ENCODE results near the gene FAM221A.

The FAM221A gene

DNA sequence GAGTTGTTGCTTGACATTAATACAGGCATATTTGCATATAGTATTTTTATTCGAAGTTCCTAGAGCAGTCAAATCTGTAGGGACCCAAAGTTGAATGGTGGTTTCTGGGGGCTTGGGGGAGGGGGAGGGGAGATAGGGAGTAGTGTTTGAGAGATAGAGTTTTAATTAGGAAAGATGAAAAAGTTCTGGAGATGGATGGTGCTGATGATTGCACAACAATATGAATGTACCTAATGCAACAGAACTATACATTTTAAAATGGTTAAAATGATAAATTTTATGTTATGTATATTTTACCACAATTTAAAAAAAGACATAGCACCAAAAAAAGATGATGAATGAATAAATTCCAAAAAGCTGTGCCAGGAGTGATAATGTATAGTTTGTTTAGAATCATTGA lies 71.9 kb downstream of the FAM221A start:
- no peak for ATAC-seq
- TF ChIP-seq TOX (CRISPR knock-in tag; IDR thresholded peaks at IDR 0.05; ENCODE audit: borderline replicate concordance) (no peak), ISL1 (CRISPR knock-in tag; IDR thresholded peaks at IDR 0.05) (no peak), ZNF8 (CRISPR knock-in tag; IDR thresholded peaks at IDR 0.05) (no peak), TSHZ2 (CRISPR knock-in tag; IDR thresholded peaks at IDR 0.05) (no peak), ZNF70 (CRISPR knock-in tag; IDR thresholded peaks at IDR 0.05) (no peak), RARB (CRISPR knock-in tag; IDR thresholded peaks at IDR 0.05) (no peak), ESRRG (CRISPR knock-in tag; IDR thresholded peaks at IDR 0.05) (no peak), GLIS3 (CRISPR knock-in tag; IDR thresholded peaks at IDR 0.05) (no peak), ARNTL (CRISPR knock-in tag; IDR thresholded peaks at IDR 0.05; ENCODE audit: borderline replicate concordance, low read depth) (no peak), ZFP30 (CRISPR knock-in tag; IDR thresholded peaks at IDR 0.05) (no peak), ZNF565 (CRISPR knock-in tag; conservative IDR thresholded peaks at IDR 0.05; ENCODE audit: low read depth) (no peak), CSDC2 (CRISPR knock-in tag; IDR thresholded peaks at IDR 0.05) (no peak), ZFP3 (CRISPR knock-in tag; IDR thresholded peaks at IDR 0.05) (no peak), BACH2 (CRISPR knock-in tag; IDR thresholded peaks at IDR 0.05; ENCODE audit: borderline replicate concordance) (no peak), ZC3H10 (CRISPR knock-in tag; IDR thresholded peaks at IDR 0.05) (no peak), TCF4 (CRISPR knock-in tag; IDR thresholded peaks at IDR 0.05; ENCODE audit: borderline replicate concordance) (no peak), SNAI2 (CRISPR knock-in tag; IDR thresholded peaks at IDR 0.05) (no peak), PATZ1 (CRISPR knock-in tag; IDR thresholded peaks at IDR 0.05; ENCODE audit: borderline replicate concordance) (no peak), OSR1 (CRISPR knock-in tag; IDR thresholded peaks at IDR 0.05) (no peak)
- TF ChIP-seq, protein P1, sequence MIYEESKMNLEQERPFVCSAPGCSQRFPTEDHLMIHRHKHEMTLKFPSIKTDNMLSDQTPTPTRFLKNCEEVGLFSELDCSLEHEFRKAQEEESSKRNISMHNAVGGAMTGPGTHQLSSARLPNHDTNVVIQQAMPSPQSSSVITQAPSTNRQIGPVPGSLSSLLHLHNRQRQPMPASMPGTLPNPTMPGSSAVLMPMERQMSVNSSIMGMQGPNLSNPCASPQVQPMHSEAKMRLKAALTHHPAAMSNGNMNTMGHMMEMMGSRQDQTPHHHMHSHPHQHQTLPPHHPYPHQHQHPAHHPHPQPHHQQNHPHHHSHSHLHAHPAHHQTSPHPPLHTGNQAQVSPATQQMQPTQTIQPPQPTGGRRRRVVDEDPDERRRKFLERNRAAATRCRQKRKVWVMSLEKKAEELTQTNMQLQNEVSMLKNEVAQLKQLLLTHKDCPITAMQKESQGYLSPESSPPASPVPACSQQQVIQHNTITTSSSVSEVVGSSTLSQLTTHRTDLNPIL (CRISPR knock-in tag; IDR thresholded peaks at IDR 0.05; ENCODE audit: low read depth), result no peak

Measured in SK-N-SH treated with all-trans-retinoic acid at 6 μM for 48 hours (cell line).